Heart right ventricle (tissue), 16 donors: Measurements from ENCODE around the gene TLL1. TPM values are rescaled to one million over a fixed set of nuclear protein-coding genes. Genes with fewer than 3 reads are reported as not detected.

Source experiments
- ATAC-seq, 8 donors: fragments of 200-7000 bp; cut with Tn5 transposase; one replicate each; pipeline ENCODE4 v1.9.1; 2020; ENCODE audit warnings: mild to moderate bottlenecking in 8 of 8, moderate library complexity in 8 of 8, moderate number of reproducible peaks in 1 of 8
- DNase-seq, 2 donors: peaks; one replicate each; pipeline ENCODE4 v3.0.0-alpha.2; 2020
- H3K27ac ChIP-seq, 10 donors: fragments of 200-600 bp; sonication (generic) in 2 of 10; one replicate each; pipeline versions ENCODE4 v1.5.0 to v1.8.0; 2020 to 2022; ENCODE audit warnings: mild to moderate bottlenecking in 3 of 10
- H3K27me3 ChIP-seq, 7 donors: fragments of 200-600 bp; one replicate each; pipeline ENCODE4 v1.8.0; 2021 to 2022; ENCODE audit warnings: mild to moderate bottlenecking in 2 of 7
- H3K36me3 ChIP-seq, 9 donors: fragments of 200-600 bp; sonication (generic) in 1 of 9; one replicate each; pipeline versions ENCODE4 v1.5.0 to v1.8.0; 2020 to 2022; ENCODE audit warnings: mild to moderate bottlenecking in 2 of 9
- H3K4me1 ChIP-seq, 9 donors: fragments of 200-600 bp; sonication (generic) in 1 of 9; one replicate each; pipeline versions ENCODE4 v1.5.0 to v1.8.0; 2020 to 2022; ENCODE audit warnings: mild to moderate bottlenecking in 4 of 9
- H3K4me3 ChIP-seq, 10 donors: fragments of 200-600 bp; sonication (generic) in 2 of 10; one replicate each; pipeline versions ENCODE4 v1.5.0 to v1.8.0; 2020 to 2022; ENCODE audit warnings: mild to moderate bottlenecking in 7 of 10, moderate library complexity in 2 of 10
- H3K9me3 ChIP-seq, 11 donors: fragments of 200-600 bp in 10 of 11; sonication (generic) in 2 of 11; one replicate each; pipeline versions ENCODE4 v1.5.0 to v1.8.0; 2013 to 2022; ENCODE audit warnings: mild to moderate bottlenecking in 2 of 11, control low read depth in 1 of 11, moderate library complexity in 1 of 11
- CTCF ChIP-seq, 9 donors: fragments of 200-600 bp; sonication (generic) in 2 of 9; IDR thresholded peaks; one replicate each; pipeline versions ENCODE4 v1.5.0 to v1.8.0; 2021 to 2022; ENCODE audit warnings: antibody characterized with exemption in 9 of 9, mild to moderate bottlenecking in 5 of 9, moderate library complexity in 1 of 9
- WGBS, 2 donors: extraction: QIAGEN DNeasy Blood & Tissue Kit; methylation state at CpG; one replicate each; pipeline ENCODE4 v1.1.7; 2013; ENCODE audit warnings: inconsistent platforms in 1 of 2; 5-methylcytosine and 5-hydroxymethylcytosine counted together
- intact Hi-C, 10 donors: fragments of 100-400 bp; cut with DNase I; formaldehyde crosslinking; loops; one replicate each; pipeline versions ENCODE4 v1.11.1 to v1.14.2; 2022
- polyA plus RNA-seq, 2 donors: library from polyadenylated mRNA; stranded (reverse); fragments of 200-250 nt; gene quantifications; one replicate each; pipeline ENCODE4 v1.2.3, GENCODE V29; 2013
- total RNA-seq, 10 donors: library from RNA; stranded (reverse); fragmentation: NEBNext Ultra II Directional in 3 of 10; extraction: Animal tissue kit (Norgen Biotek cat#: 25700) in 3 of 10; gene quantifications; one replicate each; pipeline versions ENCODE4 v1.2.1 to v1.2.4, GENCODE V29; 2021 to 2023
- donor health status: Arrhythmogenic right ventricular cardiomyopathy.
- donor health status: ischemic (EF 13 %, LVEDD 7.1; RV severe dilation, severe dysfunction).
- donor health status: healthy with polysubstance abuse.
- donor health status: DM: no; HTN: yes; CAD: no.
- donor health status: DM: no; HTN: no; CAD: no.
- donor health status: ischemic (EF 25% LVEDD 6.9; RV normal size, moderate dysfunction).
- donor health status: ischemic (EF 25% LVEDD 5.7; RV mildly dilated, moderate dysfunction).
- donor health status: healthy.
- donor health status: DM: yes; HTN: yes; CAD: no.
- donor health status: Ischemic cardiomyopathy.
- donor health status: ischemic (EF 35%, LVEDD 5.7; RV mildly dilated, moderate dysfunction).
- donor health status: nonischemic (EF 11% LVEDD 7.7; RV severe dilation, severe dysfunction).
- donor health status: DM: yes; HTN: yes; CAD: no.
- donor health status: PGD.
- donor health status: ischemic (EF 29% LVEDD 5.4; RV normal size, mild dysfunction).
- donor health status: nonischemic (EF 23%, LVEDD 6.1; RV moderate dilation, normal function).

The TLL1 gene
- total and polyA plus RNA-seq, 12 donors, result 0.17 to 2.3 (median 0.71) TPM

GRCh38 chr4:165965503-165965902 is 92.5 kb downstream of the TLL1 start:
- TF ChIP-seq CTCF (IDR thresholded peaks at IDR 0.05), result no peak
- intact Hi-C loops, result no loop called here
- H3K27me3 ChIP-seq, result no peaks in the 10 kb centered on the region
- H3K4me1 ChIP-seq, result no peaks in the 10 kb centered on the region
- DNase-seq (no peak), ATAC-seq (no peak)
- H3K36me3 ChIP-seq, result no peaks in the 10 kb centered on the region
- no peak overlapping the region for H3K27ac ChIP-seq
- H3K4me3 ChIP-seq, result no peak overlapping the region
- H3K9me3 ChIP-seq, result peaks cover 0 to 38% (median 16%) of the 10 kb centered on the region in 11 donors
- WGBS, 2 donors, result 75 to 84% methylated on average over 2 of the region's 2 CpGs

- Histone ChIP-seq H3K36me3 (no peaks in the 10 kb centered on the region), H3K27ac (no peak overlapping the region), H3K4me3 (no peak overlapping the region), H3K9me3 (peaks cover 0 to 32% (median 11%) of the 10 kb centered on the region in 11 donors), H3K27me3 (no peaks in the 10 kb centered on the region), H3K4me1 (no peaks in the 10 kb centered on the region)
- DNase-seq, result no peak
- intact Hi-C loops, result no loop called here
- ATAC-seq, result no peak
- TF ChIP-seq CTCF (IDR thresholded peaks at IDR 0.05), result no peak
- whole genome bisulfite sequencing, 2 donors, result 85 to 87% methylated on average over 8 of the region's 8 CpGs
These were observed 93.8 kb downstream of the TLL1 start for GRCh38 chr4:165966833-165967232.

- WGBS, 2 donors, result 87 to 90% methylated on average over 2 of the region's 2 CpGs
- ATAC-seq, result no peak
- TF ChIP-seq CTCF (IDR thresholded peaks at IDR 0.05), result no peak
These were observed 94.4 kb downstream of the TLL1 start for GRCh38 chr4:165967486-165967885.

GRCh38 chr4:165970703-165971420 is 97.8 kb downstream of the TLL1 start:
- DNase-seq (no peak), ATAC-seq (no peak)
- H3K27ac ChIP-seq, result no peak overlapping the region
- H3K36me3 ChIP-seq, result no peaks in the 10 kb centered on the region
- 91 to 92% methylated on average over 4 of the region's 4 CpGs for WGBS, 2 donors
- no peaks in the 10 kb centered on the region for H3K27me3 ChIP-seq
- no peaks in the 10 kb centered on the region for H3K4me1 ChIP-seq
- peaks cover 0 to 25% (median 5%) of the 10 kb centered on the region in 11 donors for H3K9me3 ChIP-seq
- no peak overlapping the region for H3K4me3 ChIP-seq
- no peak for TF ChIP-seq CTCF (IDR thresholded peaks at IDR 0.05)
- intact Hi-C loops, result no loop called here

More at GRCh38 chr4:165967486-165967885, 94.4 kb downstream of the TLL1 start:
- Histone ChIP-seq H3K27me3 (no peaks in the 10 kb centered on the region), H3K4me1 (no peaks in the 10 kb centered on the region), H3K36me3 (no peaks in the 10 kb centered on the region), H3K9me3 (peaks cover 0 to 31% (median 11%) of the 10 kb centered on the region in 11 donors), H3K4me3 (no peak overlapping the region), H3K27ac (no peak overlapping the region)
- no peak for DNase-seq
- intact Hi-C loops, result no loop called here
